Astrocyte (in vitro differentiated cells and primary cell): Measurements from ENCODE around the gene PNPO. TPM values are rescaled to one million over a fixed set of nuclear protein-coding genes. Genes with fewer than 3 reads are reported as not detected.
A peak's percentile ranks its signal among the peaks of the same experiment; 100 is the strongest.

Experiments used
- DNase-seq: peaks from one replicate; pipeline ENCODE4 v3.0.0-alpha.2; 2010; ENCODE audit warnings: low read depth
- FAIRE-seq: peaks from 2 replicates; lab custom pipeline; 2011; peaks lifted over from hg19 to GRCh38; lab: Jason Lieb, UNC
- H2AFZ ChIP-seq: 2 replicates; pipeline ENCODE4 v1.6.0; 2012; ENCODE audit warnings: low read depth, low read length, inconsistent platforms
- H3K27ac ChIP-seq: 2 replicates; pipeline ENCODE4 v1.5.1; 2011; ENCODE audit warnings: low read depth, low read length, inconsistent platforms
- H3K27me3 ChIP-seq: 2 replicates; pipeline ENCODE4 v1.6.0; 2011; ENCODE audit warnings: low read length, inconsistent platforms; ENCODE audit not compliant: insufficient read depth
- H3K36me3 ChIP-seq: 2 replicates; pipeline ENCODE4 v1.5.1; 2011; ENCODE audit warnings: low read length, inconsistent platforms; ENCODE audit not compliant: insufficient read depth
- H3K4me1 ChIP-seq: 2 replicates; pipeline ENCODE4 v1.5.1; 2011; ENCODE audit warnings: low read length, inconsistent platforms; ENCODE audit not compliant: insufficient read depth
- H3K4me2 ChIP-seq: 2 replicates; pipeline ENCODE4 v1.6.0; 2012; ENCODE audit warnings: low read length, inconsistent platforms
- H3K4me3 ChIP-seq: 2 replicates; pipeline ENCODE4 v1.5.1; 2011; ENCODE audit warnings: low read depth, mild to moderate bottlenecking, low read length, inconsistent platforms; ENCODE audit not compliant: insufficient read depth
- H3K79me2 ChIP-seq: 2 replicates; pipeline ENCODE4 v1.6.0; 2012; ENCODE audit warnings: mild to moderate bottlenecking, low read length, inconsistent platforms; ENCODE audit not compliant: insufficient read depth
- H3K9ac ChIP-seq: 2 replicates; pipeline ENCODE4 v1.6.0; 2012; ENCODE audit warnings: mild to moderate bottlenecking, low read length, inconsistent platforms
- H3K9me3 ChIP-seq: 2 replicates; pipeline ENCODE4 v1.5.1; 2012; ENCODE audit warnings: low read depth, mild to moderate bottlenecking, low read length, inconsistent platforms; ENCODE audit not compliant: insufficient read depth
- H4K20me1 ChIP-seq: 2 replicates; pipeline ENCODE4 v1.6.0; 2012; ENCODE audit warnings: low read length, inconsistent platforms; ENCODE audit not compliant: insufficient read depth
- H3K27ac Mint-ChIP-seq: one replicate; pipeline ENCODE4 v1.8.0; 2021; ENCODE audit warnings: mild to moderate bottlenecking, mixed read lengths; ENCODE audit not compliant: unreplicated experiment
- H3K27me3 Mint-ChIP-seq: one replicate; pipeline ENCODE4 v1.8.0; 2021; ENCODE audit warnings: low read depth, mixed read lengths; ENCODE audit not compliant: unreplicated experiment
- H3K36me3 Mint-ChIP-seq: one replicate; pipeline ENCODE4 v1.8.0; 2021; ENCODE audit warnings: low read depth, mixed read lengths; ENCODE audit not compliant: unreplicated experiment
- H3K4me1 Mint-ChIP-seq: one replicate; pipeline ENCODE4 v1.8.0; 2021; ENCODE audit warnings: low read depth, mixed read lengths; ENCODE audit not compliant: unreplicated experiment
- H3K4me3 Mint-ChIP-seq: one replicate; pipeline ENCODE4 v1.8.0; 2021; ENCODE audit warnings: mild to moderate bottlenecking, moderate library complexity, mixed read lengths; ENCODE audit not compliant: unreplicated experiment
- H3K9me3 Mint-ChIP-seq: one replicate; pipeline ENCODE4 v1.8.0; 2021; ENCODE audit warnings: mild to moderate bottlenecking, mixed read lengths; ENCODE audit not compliant: unreplicated experiment
- CTCF ChIP-seq: IDR thresholded peaks from 2 replicates; pipeline ENCODE4 v1.5.1; 2011; ENCODE audit warnings: low read depth, mild to moderate bottlenecking, inconsistent platforms, low read length, moderate library complexity; ENCODE audit not compliant: insufficient read depth
- EZH2 ChIP-seq: IDR thresholded peaks from 2 replicates; pipeline ENCODE4 v1.6.1; 2012; ENCODE audit warnings: mild to moderate bottlenecking, low read length, inconsistent platforms; ENCODE audit not compliant: insufficient read depth
- total RNA-seq: library from RNA; stranded (reverse); gene quantifications from 2 replicates; pipeline ENCODE4 v1.2.1, GENCODE V29; 2021

The PNPO gene
- total RNA-seq, 1 donor from 2014 or later: 12.0 TPM

GRCh38 chr17:47948706-47949196 lies 7.4 kb downstream of the PNPO start:
- H3K4me1 ChIP-seq: peaks cover 11% of the 10 kb centered on the region
- H3K36me3 ChIP-seq: no peaks in the 10 kb centered on the region
- no peak overlapping the region for H2AFZ ChIP-seq
- no peak overlapping the region for H3K4me3 ChIP-seq
- no peak overlapping the region for H3K27ac Mint-ChIP-seq
- H3K79me2 ChIP-seq: no peaks in the 10 kb centered on the region
- TF ChIP-seq EZH2: no peak
- no peak for TF ChIP-seq CTCF
- H3K36me3 Mint-ChIP-seq: peaks cover 4% of the 10 kb centered on the region
- no peaks in the 10 kb centered on the region for H3K9me3 Mint-ChIP-seq
- FAIRE-seq: no peak
- no peak for DNase-seq
- peak overlapping the region; percentile 43 for H3K4me3 Mint-ChIP-seq
- H3K9ac ChIP-seq: no peak overlapping the region
- no peaks in the 10 kb centered on the region for H4K20me1 ChIP-seq
- H3K9me3 ChIP-seq: no peaks in the 10 kb centered on the region
- no peaks in the 10 kb centered on the region for H3K27me3 Mint-ChIP-seq
- H3K4me2 ChIP-seq: peak overlapping the region; percentile 88
- peaks cover 10% of the 10 kb centered on the region for H3K4me1 Mint-ChIP-seq
- no peaks in the 10 kb centered on the region for H3K27me3 ChIP-seq
- H3K27ac ChIP-seq: no peak overlapping the region

GRCh38 chr17:47949197-47949759 lies 7.9 kb downstream of the PNPO start:
- FAIRE-seq (no peak), DNase-seq (peak; percentile 68)
- no peaks in the 10 kb centered on the region for H3K9me3 ChIP-seq
- no peaks in the 10 kb centered on the region for H3K9me3 Mint-ChIP-seq
- peaks cover 10% of the 10 kb centered on the region for H3K4me1 Mint-ChIP-seq
- peaks cover 4% of the 10 kb centered on the region for H3K36me3 Mint-ChIP-seq
- peak overlapping the region; percentile 80 for H2AFZ ChIP-seq
- H3K4me3 Mint-ChIP-seq: peak overlapping the region; percentile 43
- H4K20me1 ChIP-seq: no peaks in the 10 kb centered on the region
- H3K27me3 ChIP-seq: no peaks in the 10 kb centered on the region
- H3K27ac ChIP-seq: no peak overlapping the region
- H3K4me2 ChIP-seq: peak overlapping the region; percentile 88
- peaks cover 11% of the 10 kb centered on the region for H3K4me1 ChIP-seq
- no peaks in the 10 kb centered on the region for H3K79me2 ChIP-seq
- peak overlapping the region; percentile 74 for H3K9ac ChIP-seq
- no peaks in the 10 kb centered on the region for H3K36me3 ChIP-seq
- peak overlapping the region; percentile 44 for H3K27ac Mint-ChIP-seq
- H3K4me3 ChIP-seq: peak overlapping the region; percentile 40
- TF ChIP-seq CTCF (peak; percentile 74), EZH2 (no peak)
- H3K27me3 Mint-ChIP-seq: no peaks in the 10 kb centered on the region

DNA sequence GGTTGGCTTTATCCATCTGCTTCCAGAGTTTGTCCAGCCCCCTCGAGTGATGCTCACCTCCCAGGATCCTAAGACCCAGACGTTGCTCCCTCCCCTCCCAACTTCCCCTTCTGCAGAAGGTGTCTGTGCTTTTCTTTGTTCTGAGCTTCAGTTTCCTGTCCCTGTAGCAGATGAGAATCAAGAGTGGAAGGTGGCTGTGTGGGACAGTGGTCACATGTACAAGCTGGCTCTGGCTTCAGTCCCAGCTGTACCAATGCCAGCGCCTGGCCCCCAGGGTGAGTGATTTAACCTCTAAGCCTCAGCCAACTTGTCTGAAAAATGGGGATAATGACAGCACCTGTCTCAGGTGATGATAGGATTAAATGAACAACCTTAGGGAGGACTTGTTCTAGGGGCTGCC lies 8.6 kb downstream of the PNPO start:
- Histone ChIP-seq H2AFZ (peak overlapping the region; percentile 80), H3K27me3 (no peaks in the 10 kb centered on the region), H3K27ac (no peak overlapping the region), H3K79me2 (no peaks in the 10 kb centered on the region), H3K36me3 (no peaks in the 10 kb centered on the region), H3K4me1 (peaks cover 11% of the 10 kb centered on the region), H3K9ac (peak overlapping the region; percentile 74), H4K20me1 (no peaks in the 10 kb centered on the region), H3K9me3 (no peaks in the 10 kb centered on the region), H3K4me3 (no peak overlapping the region), H3K4me2 (peak overlapping the region; percentile 88)
- DNase-seq (no peak), FAIRE-seq (no peak)
- Mint-ChIP-seq H3K4me1 (peaks cover 10% of the 10 kb centered on the region), H3K4me3 (no peak overlapping the region), H3K36me3 (peaks cover 4% of the 10 kb centered on the region), H3K27ac (no peak overlapping the region), H3K27me3 (no peaks in the 10 kb centered on the region), H3K9me3 (no peaks in the 10 kb centered on the region)
- no peak for TF ChIP-seq EZH2
- no peak for TF ChIP-seq CTCF
